ENCODE results near the gene CLCC1. TPM values are rescaled to one million over a fixed set of nuclear protein-coding genes. Genes with fewer than 3 reads are reported as not detected.

CLCC1 gene
- polyA plus RNA-seq, 1 donor (not counting 4 experiments of a cell fraction or from before 2014, with no cell fraction given), result 23.4 TPM

DNA sequence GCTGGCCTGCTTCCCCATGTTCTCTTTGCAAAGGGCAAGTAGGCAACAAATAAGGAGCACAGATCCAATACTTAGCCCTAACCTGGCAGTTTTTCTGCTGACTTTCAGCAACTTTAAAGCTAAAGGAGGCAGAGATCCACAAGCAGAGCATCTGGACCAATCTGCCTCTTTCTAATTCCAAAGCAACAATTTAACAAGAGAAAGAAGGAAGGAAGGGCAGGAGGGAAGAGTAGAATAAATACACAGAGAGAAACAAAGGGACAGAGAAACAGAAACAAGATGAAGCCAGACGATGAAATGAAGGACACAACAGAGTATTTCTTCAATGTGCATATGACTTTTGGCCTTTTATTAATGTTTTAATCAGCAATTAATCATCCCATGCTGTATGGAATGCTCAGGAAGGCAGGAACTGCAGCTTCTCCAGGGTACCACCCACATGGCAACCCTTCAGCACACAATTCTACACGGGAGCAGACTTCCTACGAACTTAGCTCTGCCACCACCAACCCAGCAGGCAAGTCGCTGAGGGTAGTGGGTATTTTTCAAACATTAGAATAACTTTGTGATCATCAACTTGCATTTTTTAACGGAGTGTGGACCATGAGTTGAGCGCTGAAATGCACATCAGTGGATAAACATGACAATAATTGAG lies 15.3 kb downstream of the CLCC1 start:
- DNase-seq (ENCODE audit: low read depth, low spot score), result no peak
- no peaks in the 10 kb centered on the region for H3K9me3 ChIP-seq (ENCODE audit: control insufficient read depth, low read depth, low read length)
- no peaks in the 10 kb centered on the region for H3K27me3 ChIP-seq (ENCODE audit: control insufficient read depth, extremely low read depth, insufficient read depth, low read length)
- H3K36me3 ChIP-seq (ENCODE audit: control insufficient read depth in 2 of 2, extremely low read depth in 1 of 2, insufficient read depth in 2 of 2, low read length in 2 of 2), result peaks cover 0 to 4% of the 10 kb centered on the region in 2 experiments
- H4K20me1 ChIP-seq (ENCODE audit: control insufficient read depth, extremely low read depth, insufficient read depth, low read length), result no peaks in the 10 kb centered on the region
- peak overlapping the region; percentile 78 for H2AFZ ChIP-seq (ENCODE audit: control insufficient read depth, low read length)
- H3K9ac ChIP-seq (ENCODE audit: control insufficient read depth, extremely low read depth, insufficient read depth, low read length), result peak overlapping the region; percentile 6
- no peaks in the 10 kb centered on the region for H3K9me1 ChIP-seq (ENCODE audit: control insufficient read depth, extremely low read depth, insufficient read depth, low read length)
- peak overlapping the region; percentile 77 for H3K4me2 ChIP-seq (ENCODE audit: control insufficient read depth, extremely low read depth, insufficient read depth, low read depth, low read length)
- dilution Hi-C loops (cut with MboI; ENCODE audit: extremely low pct_ligation_motif_present, low sequenced_read_pairs), result no loop called here
- peak; percentile 82 for FAIRE-seq
- peaks cover 11% of the 10 kb centered on the region for H3K4me1 ChIP-seq (ENCODE audit: control insufficient read depth, extremely low read depth, insufficient read depth, low read length)
- peaks cover 15% of the 10 kb centered on the region for H3K79me2 ChIP-seq (ENCODE audit: control insufficient read depth, insufficient read depth, low read length)
- TF ChIP-seq, protein P1, sequence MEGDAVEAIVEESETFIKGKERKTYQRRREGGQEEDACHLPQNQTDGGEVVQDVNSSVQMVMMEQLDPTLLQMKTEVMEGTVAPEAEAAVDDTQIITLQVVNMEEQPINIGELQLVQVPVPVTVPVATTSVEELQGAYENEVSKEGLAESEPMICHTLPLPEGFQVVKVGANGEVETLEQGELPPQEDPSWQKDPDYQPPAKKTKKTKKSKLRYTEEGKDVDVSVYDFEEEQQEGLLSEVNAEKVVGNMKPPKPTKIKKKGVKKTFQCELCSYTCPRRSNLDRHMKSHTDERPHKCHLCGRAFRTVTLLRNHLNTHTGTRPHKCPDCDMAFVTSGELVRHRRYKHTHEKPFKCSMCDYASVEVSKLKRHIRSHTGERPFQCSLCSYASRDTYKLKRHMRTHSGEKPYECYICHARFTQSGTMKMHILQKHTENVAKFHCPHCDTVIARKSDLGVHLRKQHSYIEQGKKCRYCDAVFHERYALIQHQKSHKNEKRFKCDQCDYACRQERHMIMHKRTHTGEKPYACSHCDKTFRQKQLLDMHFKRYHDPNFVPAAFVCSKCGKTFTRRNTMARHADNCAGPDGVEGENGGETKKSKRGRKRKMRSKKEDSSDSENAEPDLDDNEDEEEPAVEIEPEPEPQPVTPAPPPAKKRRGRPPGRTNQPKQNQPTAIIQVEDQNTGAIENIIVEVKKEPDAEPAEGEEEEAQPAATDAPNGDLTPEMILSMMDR (optimal IDR thresholded peaks at IDR 0.05 in 1 of 3, IDR thresholded peaks at IDR 0.05 in 1 of 3, conservative IDR thresholded peaks at IDR 0.05 in 1 of 3; ENCODE audit: extremely low read depth in 1 of 3, insufficient read depth in 2 of 3, low read length in 3 of 3), result no peak
- TF ChIP-seq EZH2 (IDR thresholded peaks at IDR 0.05; ENCODE audit: low read length), result no peak
- H3K27ac ChIP-seq (ENCODE audit: control insufficient read depth, insufficient read depth, low read length), result no peak overlapping the region
- H3K4me3 ChIP-seq (ENCODE audit: control insufficient read depth in 2 of 3, extremely low read depth in 1 of 3, insufficient read depth in 2 of 3, low read depth in 1 of 3, low read length in 3 of 3), result peak overlapping the region in 1 of 3 experiments; percentile 2

DNA sequence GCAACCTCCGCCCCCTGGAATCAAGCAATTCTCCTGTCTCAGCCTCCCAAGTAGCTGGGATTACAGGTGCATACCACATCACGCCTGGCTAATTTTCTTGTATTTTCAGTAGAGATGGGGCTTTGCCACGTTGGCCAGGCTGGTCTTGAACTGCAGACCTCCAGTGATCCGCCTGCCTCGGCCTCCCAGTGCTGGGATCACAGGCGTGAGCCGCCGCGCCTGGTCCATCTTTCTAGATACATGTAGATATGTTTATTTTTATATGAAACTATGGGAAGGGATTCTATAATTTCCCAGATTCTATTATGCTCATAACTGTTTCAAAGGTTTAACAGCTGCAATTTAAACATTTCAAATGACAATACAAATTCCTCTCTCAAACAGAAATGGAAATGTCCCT lies 27.1 kb downstream of the CLCC1 start:
- TF ChIP-seq, protein P1 (optimal IDR thresholded peaks at IDR 0.05 in 1 of 3, IDR thresholded peaks at IDR 0.05 in 1 of 3, conservative IDR thresholded peaks at IDR 0.05 in 1 of 3; ENCODE audit: extremely low read depth in 1 of 3, insufficient read depth in 2 of 3, low read length in 3 of 3), result no peak
- no peak for TF ChIP-seq EZH2 (IDR thresholded peaks at IDR 0.05; ENCODE audit: low read length)
- no peaks in the 10 kb centered on the region for H3K9me3 ChIP-seq (ENCODE audit: control insufficient read depth, low read depth, low read length)
- H3K27me3 ChIP-seq (ENCODE audit: control insufficient read depth, extremely low read depth, insufficient read depth, low read length), result no peaks in the 10 kb centered on the region
- dilution Hi-C loops (cut with MboI; ENCODE audit: extremely low pct_ligation_motif_present, low sequenced_read_pairs), result no loop called here
- no peak overlapping the region for H3K9ac ChIP-seq (ENCODE audit: control insufficient read depth, extremely low read depth, insufficient read depth, low read length)
- H4K20me1 ChIP-seq (ENCODE audit: control insufficient read depth, extremely low read depth, insufficient read depth, low read length), result no peaks in the 10 kb centered on the region
- H3K4me2 ChIP-seq (ENCODE audit: control insufficient read depth, extremely low read depth, insufficient read depth, low read depth, low read length), result no peak overlapping the region
- H3K4me1 ChIP-seq (ENCODE audit: control insufficient read depth, extremely low read depth, insufficient read depth, low read length), result no peaks in the 10 kb centered on the region
- FAIRE-seq (no peak), DNase-seq (ENCODE audit: low read depth, low spot score) (no peak)
- peaks cover 14 to 30% of the 10 kb centered on the region in 2 experiments for H3K36me3 ChIP-seq (ENCODE audit: control insufficient read depth in 2 of 2, extremely low read depth in 1 of 2, insufficient read depth in 2 of 2, low read length in 2 of 2)
- peaks cover 2% of the 10 kb centered on the region for H3K79me2 ChIP-seq (ENCODE audit: control insufficient read depth, insufficient read depth, low read length)
- H2AFZ ChIP-seq (ENCODE audit: control insufficient read depth, low read length), result no peak overlapping the region
- no peak overlapping the region for H3K27ac ChIP-seq (ENCODE audit: control insufficient read depth, insufficient read depth, low read length)
- no peaks in the 10 kb centered on the region for H3K9me1 ChIP-seq (ENCODE audit: control insufficient read depth, extremely low read depth, insufficient read depth, low read length)
- no peak overlapping the region for H3K4me3 ChIP-seq (ENCODE audit: control insufficient read depth in 2 of 3, extremely low read depth in 1 of 3, insufficient read depth in 2 of 3, low read depth in 1 of 3, low read length in 3 of 3)

Data from keratinocyte (primary cell).